ENCODE data around the gene ASCC1. TPM values are rescaled to one million over a fixed set of nuclear protein-coding genes. Genes with fewer than 3 reads are reported as not detected.

ASCC1 gene
- total RNA-seq, 1 donor from 2014 or later = 49.5 TPM

GRCh38 chr10:72048450-72049124 is 167.5 kb downstream of the ASCC1 start:
- Histone ChIP-seq H3K79me2 (ENCODE audit: low read depth) (no peaks in the 10 kb centered on the region), H3K27me3 (no peaks in the 10 kb centered on the region), H3F3A (ENCODE audit: low read depth) (no peaks in the 10 kb centered on the region), H3K36me3 (no peaks in the 10 kb centered on the region), H3K9me3 (ENCODE audit: low read depth) (no peaks in the 10 kb centered on the region), H2AFZ (replicated peaks) (no peak overlapping the region), H4K20me1 (ENCODE audit: low read depth) (no peaks in the 10 kb centered on the region), H3K4me2 (no peak overlapping the region), H3K4me1 (no peaks in the 10 kb centered on the region), H3K4me3 (no peak overlapping the region), H3K9ac (no peak overlapping the region), H3K27ac (no peak overlapping the region)
- H3K27ac Mint-ChIP-seq = peak overlapping the region; percentile 22
- no peak overlapping the region for H3K4me3 Mint-ChIP-seq
- H3K36me3 Mint-ChIP-seq = no peaks in the 10 kb centered on the region
- DNase-seq (ENCODE audit: low spot score) = peak; percentile 93
- H3K27me3 Mint-ChIP-seq (ENCODE audit: insufficient read depth, low read depth) = peaks cover 10% of the 10 kb centered on the region
- peak; percentile 29 for TF ChIP-seq EZH2 (IDR thresholded peaks at IDR 0.05)
- TF ChIP-seq CTCF (IDR thresholded peaks at IDR 0.05) = peak; percentile 100
- no peak for TF ChIP-seq EZH2phosphoT487 (IDR thresholded peaks at IDR 0.05)
- H3K9me3 Mint-ChIP-seq = peaks cover 8% of the 10 kb centered on the region
- peaks cover 20% of the 10 kb centered on the region for H3K4me1 Mint-ChIP-seq

Small RNA genes lying within 50 kb of the gene (small RNA-seq; reads per million reads assigned to genes)
- gene RF00019 (not detected), gene RF00340 (not detected)

Other genes starting within 250 kb of the ASCC1 start
- 1.9 and 3.2 TPM in 2 replicates for gene SPOCK2, start 127.7 kb downstream of the ASCC1 start, total RNA-seq (ENCODE audit: low replicate concordance)
- 130 and 217 TPM in 2 replicates for gene ANAPC16, start 264 bp downstream of the ASCC1 start, total RNA-seq (ENCODE audit: low replicate concordance)
- 257 and 436 TPM in 2 replicates for gene DDIT4, start 57.6 kb upstream of the ASCC1 start, total RNA-seq (ENCODE audit: low replicate concordance)
- 8.8 and 16.1 TPM in 2 replicates for gene DNAJB12, start 138.6 kb upstream of the ASCC1 start, total RNA-seq (ENCODE audit: low replicate concordance)

Measured in neural progenitor cell (in vitro differentiated cells).